HG02588 (cell line): ENCODE results near the gene CHI3L2.
"Not testable (repeated sequence)": the region's sequence is repeated elsewhere in the genome, so short reads cannot be mapped to it uniquely, and the experiment has no call there.

Experiments
- ATAC-seq: cut with Tn5 transposase; IDR thresholded peaks from one replicate; pipeline ENCODE4 v1.9.1; 2021; ENCODE audit warnings: mild to moderate bottlenecking, moderate library complexity; ENCODE audit not compliant: unreplicated experiment

The CHI3L2 gene

DNA sequence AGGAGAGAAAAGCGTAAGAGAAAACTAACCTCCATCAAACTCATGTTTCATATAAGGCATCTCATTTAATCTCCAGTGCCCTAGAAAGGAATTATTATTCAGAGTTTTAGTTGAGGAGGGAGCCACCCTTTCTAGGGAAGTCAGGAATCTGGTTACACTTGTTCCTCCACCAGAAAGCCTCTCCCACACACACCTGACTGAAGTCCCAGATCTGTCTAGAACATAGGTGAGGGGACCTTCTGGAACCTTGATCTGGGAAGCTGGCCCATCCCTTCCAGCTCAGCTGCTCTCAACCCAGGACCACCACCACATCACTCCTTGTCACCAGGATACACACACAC, 25.2 kb upstream of the CHI3L2 start:
- ATAC-seq, result no peak

DNA sequence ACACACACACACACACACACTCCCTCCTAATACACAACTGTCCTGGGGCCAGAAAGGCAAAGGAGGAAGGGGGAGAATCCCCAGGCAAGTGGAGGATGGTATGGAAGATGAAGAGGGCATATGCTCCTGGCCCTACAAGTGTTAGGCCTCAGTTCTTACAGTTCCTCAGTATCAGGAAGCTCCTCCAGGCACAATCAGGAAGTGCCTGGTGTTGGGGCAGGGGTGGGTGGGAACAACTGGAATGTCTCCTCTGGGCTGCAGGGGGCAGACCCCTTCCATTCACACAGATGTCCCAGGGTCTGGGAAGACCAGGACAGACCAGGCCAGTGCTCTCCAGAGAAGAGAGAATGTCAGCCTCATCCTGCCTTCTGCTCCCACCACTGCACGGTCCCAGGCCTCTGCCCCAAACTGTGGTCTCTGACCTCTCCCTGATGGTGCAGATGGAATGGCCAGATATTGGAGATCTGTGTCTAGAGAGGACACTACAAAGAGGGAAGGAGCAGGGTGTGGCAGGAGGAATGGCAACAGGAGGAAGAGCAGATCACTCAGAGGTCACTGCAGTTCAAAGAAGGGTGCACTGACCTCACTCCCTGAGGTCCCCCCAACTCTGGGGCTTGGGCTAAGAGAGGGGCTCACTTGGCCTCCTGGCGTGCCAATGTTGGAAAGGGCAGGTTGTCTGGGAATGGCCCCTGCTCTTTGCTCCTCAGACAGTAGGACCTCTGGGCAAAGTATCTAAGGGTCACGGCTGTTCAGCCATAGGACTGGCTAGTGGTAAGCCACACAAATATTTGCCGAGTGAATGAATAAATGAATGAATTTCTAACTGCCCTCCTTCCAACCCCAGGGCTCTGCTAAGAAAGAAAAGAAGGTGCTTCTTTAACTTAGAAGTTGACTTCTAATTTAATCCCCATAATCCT, 24.5 kb upstream of the CHI3L2 start:
- ATAC-seq, result no peak

DNA sequence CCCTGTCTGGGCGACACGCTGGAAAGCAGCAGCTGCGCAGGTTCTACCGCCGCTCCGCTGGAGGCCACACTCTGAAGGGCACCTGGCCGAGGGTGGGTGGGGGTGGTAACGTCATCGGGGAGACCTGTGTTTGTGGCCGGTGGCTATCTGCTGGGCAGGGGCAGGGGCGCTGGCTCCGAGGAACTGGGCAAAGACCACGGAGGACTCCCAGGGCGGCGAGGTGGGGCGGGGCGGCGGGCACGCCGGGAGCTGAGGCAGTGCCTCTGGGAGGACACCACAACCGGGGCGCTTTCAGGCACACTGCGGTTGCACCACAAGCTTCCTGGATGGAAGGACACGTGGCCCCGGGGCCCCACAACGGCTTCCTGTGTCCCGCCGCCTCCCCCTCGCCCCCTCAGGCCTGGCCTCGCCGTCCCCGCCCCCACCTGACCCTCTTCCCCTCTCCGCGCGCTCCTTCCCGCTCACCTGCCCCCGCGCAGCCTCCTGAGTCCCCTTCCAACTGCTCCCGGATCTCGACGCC, 23.8 kb upstream of the CHI3L2 start:
- ATAC-seq, result peak; percentile 62

DNA sequence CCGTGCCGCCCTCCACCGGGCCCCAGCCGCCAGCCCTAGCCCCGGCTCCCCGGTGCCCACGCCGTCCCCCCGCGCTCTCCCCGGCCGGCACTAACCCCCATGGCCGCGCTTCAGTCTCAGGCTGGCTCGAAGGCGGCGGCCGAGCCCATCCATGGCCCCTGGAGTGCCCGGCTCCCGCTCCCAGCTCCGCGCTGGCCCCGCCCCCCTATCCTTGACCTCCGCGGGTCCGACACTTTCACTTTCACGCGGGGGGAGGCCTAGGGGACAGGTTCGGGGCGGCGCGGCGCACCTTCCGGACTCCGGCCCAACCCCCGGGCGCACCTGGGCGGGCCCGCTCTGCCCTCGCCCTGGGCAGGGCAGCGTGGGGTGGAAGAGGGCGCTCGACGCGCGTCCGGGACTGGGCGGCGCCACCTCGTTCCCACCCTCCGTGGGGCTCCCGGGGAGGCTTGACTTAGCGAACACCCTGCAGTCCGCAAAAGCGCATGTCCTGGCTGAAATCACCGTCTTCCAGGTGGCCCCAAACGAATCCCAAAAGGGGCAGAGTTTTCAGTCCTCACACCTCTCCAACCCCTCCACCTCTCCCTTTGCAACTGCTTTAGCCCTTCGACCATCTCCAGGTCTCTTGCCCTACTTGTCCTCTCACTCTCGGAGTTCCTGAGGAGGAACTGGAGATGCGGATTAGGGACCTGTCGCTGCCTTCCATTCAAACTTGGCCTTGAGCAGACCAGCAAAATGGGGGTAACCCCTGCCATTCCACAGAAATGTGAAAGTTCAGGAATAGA, 23.1 kb upstream of the CHI3L2 start:
- peak; percentile 61 for ATAC-seq

DNA sequence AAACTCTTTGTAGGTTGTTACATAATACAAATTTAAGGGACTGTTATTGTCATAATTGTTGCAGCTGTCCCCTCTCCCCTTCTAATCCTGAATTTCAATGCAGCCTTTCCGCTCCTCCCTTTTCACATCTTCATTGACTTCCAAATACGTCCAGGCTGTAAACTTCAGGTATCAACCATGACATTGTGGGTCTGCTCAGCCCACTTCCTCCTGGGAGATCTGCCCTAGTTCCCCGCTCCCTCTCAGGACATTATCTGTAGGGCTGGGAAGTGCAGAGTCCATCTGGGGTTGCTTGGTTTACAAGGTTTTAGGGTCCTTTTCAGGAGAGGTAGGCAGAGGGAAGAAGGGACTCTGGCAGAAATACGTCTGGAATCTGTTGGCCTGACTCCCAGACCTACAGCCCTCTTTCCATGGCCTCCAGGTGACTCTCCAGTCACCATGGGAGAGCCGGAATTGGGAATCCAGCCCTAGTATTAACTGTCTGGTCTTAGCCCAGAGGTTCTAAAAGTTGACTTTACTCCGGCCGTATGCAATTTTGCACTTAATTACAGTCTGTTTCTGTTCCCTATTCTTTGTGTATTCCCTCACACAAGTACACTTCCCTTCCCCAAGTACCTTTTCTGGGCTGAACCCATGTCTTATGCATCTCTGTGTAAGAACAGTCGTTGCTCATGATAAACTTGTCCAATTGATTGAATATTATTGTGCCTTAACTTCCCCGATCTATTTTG, 22.4 kb upstream of the CHI3L2 start:
- ATAC-seq, result no peak

DNA sequence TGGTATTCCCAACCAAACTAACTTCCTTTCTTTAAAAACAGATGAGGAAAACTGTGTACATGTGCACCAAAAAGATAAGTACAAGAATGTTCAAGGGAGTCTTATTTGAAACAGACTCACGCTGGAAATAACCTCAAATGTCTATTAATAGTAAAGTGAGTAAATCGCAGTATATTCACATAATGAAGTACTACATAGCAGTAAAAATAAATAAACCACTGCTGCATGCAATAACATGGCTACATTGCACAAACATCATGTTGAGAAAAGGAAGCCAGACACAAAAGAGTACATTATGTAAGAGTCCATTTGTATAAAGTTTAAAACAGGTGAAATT, 21.8 kb upstream of the CHI3L2 start:
- no peak for ATAC-seq

DNA sequence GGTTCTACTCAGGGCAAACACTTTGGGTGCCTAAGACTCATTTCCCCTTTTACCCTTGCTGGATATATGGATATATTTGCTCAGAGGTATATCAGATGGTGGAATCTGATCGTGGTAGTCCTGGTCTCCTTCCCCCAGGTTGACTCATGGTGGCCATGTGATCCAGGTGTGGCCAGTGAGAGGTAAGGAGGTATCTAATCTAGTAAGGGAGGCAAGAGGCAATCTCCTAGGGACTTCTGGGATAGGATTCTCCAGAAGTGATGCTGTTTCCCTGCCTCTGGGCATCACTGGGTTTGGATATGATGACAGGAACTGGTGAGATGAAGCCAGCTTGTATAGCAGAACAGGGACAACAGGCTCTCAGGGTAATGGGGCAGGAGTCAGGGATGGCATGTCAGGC, 18.6 kb upstream of the CHI3L2 start:
- no peak for ATAC-seq

DNA sequence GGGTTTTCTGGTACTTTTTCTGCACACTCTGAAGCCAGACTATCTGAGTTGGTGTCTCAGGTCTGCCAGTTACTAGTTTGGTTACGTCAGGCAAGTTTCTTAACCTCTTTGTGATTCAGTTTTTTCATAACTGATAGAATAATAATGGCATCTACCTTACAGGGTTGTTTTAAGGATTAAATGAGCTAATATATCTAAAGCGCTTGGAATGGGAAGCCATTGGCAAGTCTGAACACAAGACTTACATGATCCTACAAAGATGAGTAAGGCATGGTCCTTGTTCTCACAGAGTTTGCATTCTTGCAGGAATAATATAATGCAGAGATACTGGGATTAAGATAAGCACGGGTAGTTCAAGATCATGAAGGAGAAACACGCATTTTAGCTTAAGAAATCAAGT, 17.9 kb upstream of the CHI3L2 start:
- no peak for ATAC-seq

DNA sequence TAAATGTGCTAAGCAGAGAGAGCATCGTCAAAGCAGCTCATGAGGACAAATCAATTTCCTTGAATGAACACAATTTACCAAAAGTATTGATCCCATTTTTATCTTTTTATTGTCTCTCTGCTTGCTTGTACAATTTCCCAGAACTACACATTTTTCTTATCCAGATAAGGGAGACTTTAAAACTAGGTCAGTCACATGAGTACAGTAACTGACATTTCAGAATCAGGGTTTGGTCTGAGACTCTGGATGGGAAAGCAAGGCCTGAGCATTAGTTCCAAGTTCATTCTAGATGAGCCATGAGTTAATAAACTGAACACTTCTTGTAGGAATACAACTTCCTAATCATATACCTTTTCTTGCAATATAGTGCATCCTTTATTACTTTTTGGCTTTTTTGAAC, 15.6 kb upstream of the CHI3L2 start:
- ATAC-seq, result no peak

DNA sequence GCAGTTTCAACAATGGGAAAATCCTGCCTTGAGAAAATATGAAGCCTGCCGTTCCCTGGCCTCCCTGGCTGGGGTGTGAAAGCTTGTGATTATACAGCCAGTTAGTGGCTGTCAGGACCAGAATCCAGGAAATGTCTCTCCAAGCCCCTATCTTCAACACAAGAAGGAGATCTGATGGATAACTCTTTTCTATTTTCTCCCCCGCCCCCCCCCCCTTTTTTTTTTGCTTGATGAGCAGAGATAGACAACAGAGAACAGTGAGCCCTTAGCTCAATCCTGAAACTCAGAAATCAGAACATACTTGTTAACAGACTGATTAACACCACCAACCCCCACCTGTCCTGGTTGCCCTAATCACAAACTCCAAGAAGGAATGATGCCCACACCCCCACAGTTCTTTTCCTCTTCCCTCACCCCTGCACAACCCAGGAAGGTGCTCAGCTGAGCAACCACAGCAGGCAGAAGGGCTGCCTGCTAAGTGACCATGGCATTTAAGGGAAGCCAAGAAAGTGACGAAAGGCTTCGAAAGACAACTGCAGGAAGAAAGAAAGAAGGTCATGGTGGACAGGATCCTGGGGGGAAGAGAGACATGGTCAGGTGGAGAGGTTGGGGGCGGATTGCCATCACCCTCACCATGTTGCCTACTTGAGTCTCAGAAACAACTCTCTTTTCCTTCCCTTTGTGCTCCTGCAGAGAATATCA, 14.7 kb upstream of the CHI3L2 start:
- ATAC-seq, result no peak

DNA sequence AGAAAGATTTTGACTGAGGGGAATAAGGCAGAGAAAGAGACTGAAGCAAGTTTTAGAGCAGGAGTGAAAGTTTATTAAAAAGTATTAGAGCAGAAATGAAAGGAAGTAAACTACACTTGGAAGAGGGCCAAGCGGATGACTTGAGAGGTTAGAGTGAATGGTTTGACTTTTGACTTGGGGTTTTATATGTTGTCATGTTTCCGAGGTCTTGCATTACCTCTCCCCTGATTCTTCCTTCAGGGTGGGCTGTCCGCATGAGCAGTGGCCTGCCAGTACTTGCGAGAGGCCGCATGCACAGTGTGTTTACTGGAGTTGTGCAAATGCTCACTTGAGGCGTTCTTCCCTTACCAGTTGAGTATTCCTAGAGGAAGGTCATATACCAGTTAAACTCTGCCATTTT, 14.1 kb upstream of the CHI3L2 start:
- no peak for ATAC-seq

DNA sequence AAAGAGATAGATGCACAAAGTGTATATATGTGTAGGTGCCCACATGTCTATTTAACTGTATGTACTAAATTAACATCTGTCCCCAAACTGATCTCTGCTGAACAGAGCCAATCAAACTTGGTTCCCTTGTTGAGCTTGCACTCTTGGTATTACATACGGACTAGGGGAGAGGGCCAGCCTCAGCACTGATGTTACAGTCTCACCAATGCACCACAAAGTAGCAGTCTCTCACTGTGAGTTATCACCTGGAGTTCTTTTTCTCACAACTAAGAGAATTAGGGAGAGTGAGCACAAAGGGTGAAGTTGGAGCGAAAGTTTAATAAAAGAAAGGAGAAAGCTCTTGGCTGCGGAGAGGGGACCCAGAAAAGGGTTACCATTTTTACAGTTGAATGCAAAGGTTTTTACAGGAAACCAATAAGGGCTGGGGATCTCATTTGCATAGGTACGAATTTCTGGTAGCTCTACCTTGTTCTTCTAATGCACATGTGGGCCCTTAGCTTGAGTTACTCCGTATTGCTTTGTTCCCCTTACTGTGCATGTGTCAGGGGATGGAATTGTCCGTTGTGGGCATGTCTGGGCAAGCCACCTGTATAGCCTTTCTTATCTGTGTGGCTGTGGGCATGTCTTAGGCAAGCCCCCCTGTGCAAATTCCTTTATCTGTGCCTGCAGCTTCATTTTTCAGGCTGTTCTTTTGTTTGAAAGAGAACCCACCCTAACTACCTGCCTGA, 13.3 kb upstream of the CHI3L2 start:
- no peak for ATAC-seq

DNA sequence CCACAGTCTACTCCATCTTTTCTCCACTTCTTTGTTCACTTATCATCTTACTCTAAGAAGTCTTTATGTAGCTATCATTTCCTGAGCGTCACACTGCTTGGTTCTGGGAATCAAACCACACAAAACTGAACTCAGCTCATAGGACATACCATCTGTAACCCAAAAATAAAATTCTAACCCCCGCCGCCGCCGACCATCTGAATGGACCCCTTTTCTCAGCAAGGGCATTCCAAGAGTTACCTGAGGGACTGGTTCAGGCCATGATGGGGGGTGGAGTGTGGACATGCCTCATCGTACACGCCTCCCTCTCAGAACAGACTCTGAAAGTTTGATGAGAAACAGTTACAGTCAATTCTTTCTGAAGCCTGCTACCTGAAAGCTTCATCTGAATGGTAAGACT, 12.6 kb upstream of the CHI3L2 start:
- no peak for ATAC-seq

DNA sequence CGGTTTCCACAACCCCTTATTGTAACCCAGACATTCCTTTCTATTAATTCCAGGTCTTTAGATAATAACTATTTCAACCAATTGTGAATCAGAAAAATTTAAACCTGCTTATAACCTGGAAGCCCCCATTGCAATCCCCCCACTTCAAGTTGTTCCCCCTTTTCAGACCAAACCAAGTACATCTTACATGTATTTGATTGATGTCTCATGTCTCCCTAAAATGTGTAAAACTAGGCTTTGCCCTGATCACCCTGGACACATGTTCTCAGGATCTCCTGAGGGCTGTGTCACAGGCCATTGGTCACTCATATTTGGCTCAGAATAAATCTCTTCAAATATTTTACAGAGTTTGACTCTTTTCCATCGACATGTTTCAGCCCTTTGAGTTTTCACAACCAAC, 12.2 kb upstream of the CHI3L2 start:
- not testable (repeated sequence) for ATAC-seq

DNA sequence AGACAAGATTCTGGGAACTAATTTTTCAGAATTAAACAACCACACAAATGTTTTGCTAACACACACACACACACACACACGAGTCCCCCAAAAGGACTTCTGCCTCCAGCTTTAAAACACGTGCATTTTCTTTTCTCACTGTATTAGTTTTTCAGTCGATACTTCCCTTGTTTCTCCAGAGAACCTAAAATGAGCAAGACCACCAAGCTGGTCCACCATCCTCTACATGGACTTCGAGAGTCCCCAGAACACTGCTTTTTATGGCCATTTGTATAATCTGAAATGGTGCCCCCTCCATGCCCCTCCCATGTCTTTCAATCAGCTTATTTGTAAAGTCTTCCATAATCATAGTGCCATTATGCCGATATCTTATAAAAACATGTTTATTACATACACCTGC, 10.8 kb upstream of the CHI3L2 start:
- ATAC-seq, result no peak

DNA sequence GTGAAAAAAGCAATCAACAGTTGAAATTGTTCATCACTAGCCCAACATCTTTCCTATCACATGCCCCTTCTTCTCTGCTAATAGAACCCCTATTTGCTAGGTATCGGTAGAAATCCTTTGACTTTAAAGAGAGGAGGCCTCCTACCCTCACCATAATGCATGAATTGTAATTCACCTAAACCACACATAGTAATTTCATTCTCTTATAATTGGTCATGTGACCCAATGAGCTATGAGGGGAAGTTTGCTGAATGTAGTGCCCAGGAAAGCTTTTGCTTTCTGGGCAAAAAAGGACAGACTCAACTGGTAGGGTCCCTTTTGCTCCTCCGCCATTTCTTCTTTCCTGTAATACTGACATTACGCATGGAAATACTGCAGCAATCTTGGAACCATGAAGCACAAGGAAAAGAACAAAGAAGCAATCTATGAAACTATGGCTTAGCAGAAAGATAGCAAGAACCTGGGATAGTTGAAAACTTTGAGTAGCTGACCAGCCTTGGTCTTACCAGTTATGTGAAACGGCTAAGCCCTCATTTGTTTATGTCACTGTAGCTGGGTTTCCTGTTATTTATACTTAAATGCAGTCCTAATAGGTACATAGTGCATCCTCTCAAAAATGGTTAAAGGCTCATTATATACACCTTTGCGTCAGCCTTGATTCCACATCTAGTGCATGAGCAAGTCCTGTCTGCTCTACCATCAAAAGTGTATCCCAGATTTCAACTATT, 10.2 kb upstream of the CHI3L2 start:
- ATAC-seq, result no peak

DNA sequence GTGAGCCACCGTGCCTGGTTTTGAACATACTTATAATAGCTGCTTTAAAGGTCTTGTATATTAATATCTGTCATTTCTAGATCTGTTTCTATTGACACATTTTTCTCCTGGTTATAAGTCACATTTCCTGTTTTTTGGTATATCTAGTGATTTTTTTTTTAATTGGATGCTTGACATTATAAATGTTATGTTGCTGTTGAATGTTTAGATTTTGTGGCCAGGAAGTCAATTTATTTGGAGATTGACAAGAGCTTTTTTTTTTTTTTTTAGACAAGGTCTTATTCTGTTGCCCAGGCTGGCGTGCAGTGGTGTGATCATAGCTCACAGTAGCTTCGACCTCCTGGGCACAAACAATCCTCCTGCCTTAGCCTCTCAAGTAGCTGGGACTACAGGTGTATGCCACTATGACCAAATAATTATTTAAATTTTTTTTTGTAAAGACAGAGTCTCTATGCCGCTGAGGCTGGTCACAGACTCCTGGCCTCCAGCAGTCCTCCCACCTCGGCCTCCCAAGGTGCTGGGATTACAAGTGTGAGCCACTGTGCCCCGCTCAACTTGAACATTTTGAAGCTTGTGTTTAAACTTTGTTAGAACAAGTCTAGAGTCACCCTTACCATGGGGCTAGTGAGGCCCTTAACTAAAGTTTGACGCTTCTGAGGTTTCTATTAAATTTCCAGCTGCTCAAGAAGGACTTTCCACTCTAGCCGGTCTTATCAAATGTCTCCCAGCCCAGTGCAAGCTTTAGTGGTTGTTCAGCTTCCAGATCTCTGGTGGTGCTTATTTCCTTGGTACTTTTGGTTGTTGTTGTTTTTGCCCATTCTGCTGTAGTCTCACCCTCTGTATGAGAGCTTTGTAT, 8.6 kb upstream of the CHI3L2 start:
- no peak for ATAC-seq

DNA sequence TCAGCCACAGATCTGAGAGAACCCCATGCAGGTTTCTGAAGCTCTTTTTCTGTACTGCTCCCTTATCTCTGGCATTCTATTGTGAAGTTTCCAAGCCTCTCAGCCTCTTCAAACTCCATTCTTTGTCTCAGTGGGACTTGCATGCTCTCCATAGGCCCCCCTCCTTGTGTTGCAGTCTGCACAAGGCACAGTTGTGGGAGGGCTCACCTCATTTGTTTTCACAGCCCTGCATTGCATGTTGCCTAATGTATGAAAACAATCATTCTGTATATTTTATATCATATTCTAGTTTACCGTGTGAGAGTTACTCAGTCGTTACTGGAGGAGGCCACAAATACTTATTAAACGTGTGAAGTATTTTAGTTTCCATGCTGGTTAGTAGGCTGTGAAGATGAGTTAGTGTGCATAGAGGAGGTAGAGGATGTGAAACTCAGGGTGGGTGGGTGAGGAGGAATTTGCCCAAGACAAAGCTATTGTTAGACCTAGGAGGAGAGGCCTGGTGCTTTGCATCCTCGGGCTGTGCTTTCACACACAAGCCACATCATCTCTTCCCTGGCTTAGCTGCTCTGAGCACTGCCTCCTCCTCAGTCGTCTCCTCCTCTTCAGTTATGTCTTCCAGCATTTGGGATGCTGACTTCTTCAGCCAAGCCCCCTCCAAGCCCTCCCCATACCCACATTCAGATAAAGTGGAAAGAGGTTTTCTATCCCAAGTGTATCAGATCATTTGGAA, 7.8 kb upstream of the CHI3L2 start:
- ATAC-seq, result peak; percentile 34
